Endothelial cell of coronary artery (primary cell): Measurements from ENCODE around the gene DNAJB11. TPM values are rescaled to one million over a fixed set of nuclear protein-coding genes. Genes with fewer than 3 reads are reported as not detected.

Source experiments
- total RNA-seq: library from RNA; depleted of rRNA; stranded (reverse); fragments of >200 nt; gene quantifications from 2 replicates; pipeline ENCODE4 v1.2.3, GENCODE V29; 2014

DNAJB11 gene
- total RNA-seq, result 59.7 and 62.5 TPM in 2 replicates

DNA sequence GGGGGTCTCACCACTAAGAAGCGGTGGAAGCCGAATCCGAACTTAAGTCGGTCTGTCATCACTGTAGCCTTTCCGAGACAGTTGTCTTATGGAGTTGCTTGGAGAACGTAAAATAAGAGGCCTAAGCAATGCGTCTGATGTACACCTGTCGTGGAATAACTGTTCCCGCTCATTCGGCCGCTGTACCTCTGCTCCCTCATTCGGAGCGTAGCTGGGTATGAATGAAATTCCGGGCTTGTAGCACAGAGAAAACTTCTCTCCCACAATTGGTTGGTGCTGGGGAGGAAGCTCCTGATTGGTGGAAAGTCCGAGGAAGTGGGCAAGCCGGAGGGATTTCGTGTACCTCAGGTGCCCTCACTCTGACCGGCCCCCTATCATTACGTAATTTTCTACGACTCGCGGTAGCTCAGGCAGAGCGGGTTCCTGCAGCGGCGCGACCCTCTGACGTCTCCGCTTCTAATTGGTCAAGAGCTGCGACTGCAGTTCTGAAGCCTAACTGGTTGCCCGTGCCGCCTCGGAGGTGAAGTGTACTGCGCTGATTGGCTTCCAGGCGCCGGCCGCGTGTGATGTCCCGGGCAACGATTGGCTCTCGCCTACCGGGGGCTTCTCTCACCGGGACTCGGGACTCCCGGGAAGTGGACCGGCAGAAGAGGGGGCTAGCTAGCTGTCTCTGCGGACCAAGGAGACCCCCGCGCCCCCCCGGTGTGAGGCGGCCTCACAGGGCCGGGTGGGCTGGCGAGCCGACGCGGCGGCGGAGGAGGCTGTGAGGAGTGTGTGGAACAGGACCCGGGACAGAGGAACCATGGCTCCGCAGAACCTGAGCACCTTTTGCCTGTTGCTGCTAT is at the start of gene DNAJB11:
TSS of gene DNAJB11 (plus strand) at position 625 of the 845 bp plus-strand sequence. CDS start at position 803, 178 bp downstream.

GRCh38 chr3:186544281-186544680 is 26.2 kb upstream of the DNAJB11 start, which contains the start of gene CRYGS:
TSS of gene CRYGS (minus strand) at chr3:186544380. CDS start at chr3:186544326, 54 bp downstream.

DNA sequence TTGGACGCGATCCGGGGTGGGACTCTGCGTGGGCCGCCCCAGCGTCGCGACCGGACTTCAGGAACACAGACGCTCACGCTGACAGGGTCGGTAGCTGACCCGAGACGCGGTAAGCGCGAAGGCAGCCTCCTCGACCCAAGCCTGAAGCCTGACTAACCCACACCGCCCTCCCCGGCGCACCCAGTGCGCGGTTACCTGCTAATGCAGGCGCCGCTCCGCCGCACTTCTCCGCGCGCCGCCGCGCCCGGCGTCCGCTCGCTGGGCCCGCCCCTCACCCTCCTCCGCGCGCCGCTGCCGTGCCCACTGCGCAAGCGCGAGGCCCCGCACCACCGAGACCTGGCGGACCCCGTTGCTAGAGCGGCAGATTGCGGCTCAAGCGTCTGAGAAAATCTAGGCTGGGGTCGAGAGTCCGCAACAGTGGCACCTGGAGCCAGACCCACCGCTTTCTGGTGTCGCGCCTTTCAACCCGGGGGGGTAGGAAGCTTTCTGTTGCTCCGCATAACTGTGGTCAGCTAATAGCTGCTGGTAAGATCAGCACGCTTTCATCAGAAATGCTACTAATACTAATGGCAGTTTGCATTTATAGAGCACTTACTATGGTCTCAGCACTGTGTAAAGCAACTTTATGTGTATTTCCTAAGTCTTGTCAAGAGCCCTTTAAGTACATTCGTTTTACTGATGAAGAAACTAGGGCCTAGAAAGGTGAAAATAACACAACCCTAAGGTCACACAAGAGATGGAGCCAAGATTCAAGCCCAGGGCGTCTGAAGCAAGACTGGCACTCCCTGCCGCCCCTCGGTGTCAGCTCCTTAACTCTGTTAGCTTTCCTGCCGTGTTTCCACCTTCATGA is 3.2 kb upstream of the DNAJB11 start, which contains the start of gene TBCCD1:
TSS of gene TBCCD1 (minus strand) at position 268 of the 850 bp plus-strand sequence. CDS start 3,010 bp downstream, outside the sequence.

DNA sequence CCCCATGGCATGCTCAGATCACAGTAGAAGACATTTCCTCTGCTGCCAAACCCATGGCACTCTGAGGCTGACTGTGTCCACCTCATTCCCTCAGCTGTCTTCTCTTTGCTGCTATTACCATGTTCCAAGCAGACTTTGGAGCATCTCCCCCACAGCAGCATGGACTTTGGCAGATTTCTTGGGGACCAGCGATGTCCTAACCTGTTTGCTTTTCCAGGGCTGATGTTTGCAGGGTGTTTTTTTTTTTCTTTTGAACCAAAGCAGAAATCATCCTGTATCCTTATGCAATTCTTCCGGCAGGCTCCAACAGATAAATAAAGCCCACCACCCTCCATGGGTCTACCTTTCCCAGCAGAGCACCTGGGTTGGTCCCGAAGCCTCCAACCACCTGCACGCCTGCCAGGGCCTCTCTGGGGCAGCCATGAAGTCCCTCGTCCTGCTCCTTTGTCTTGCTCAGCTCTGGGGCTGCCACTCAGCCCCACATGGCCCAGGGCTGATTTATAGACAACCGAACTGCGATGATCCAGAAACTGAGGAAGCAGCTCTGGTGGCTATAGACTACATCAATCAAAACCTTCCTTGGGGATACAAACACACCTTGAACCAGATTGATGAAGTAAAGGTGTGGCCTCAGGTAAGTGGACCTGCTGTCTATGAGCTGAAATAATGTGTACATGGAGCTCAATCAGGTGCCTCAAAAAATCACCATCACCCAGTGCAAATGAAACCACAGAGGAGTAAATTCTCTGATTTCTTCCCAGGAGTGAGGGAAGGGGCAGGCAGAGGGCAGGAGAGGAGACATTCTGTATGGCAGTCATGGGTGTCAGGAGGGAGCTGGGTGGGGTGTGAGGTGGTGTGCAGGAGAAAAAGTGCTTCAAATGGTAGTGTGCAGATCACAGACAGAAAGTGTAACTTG is 42.5 kb downstream of the DNAJB11 start, which contains the start of gene AHSG:
TSS of gene AHSG (plus strand) at position 340 of the 916 bp plus-strand sequence. CDS start at position 422, 82 bp downstream.

Other genes starting within 250 kb of the DNAJB11 start
- gene DGKG, start 208.5 kb upstream of the DNAJB11 start, total RNA-seq, result 0.09 and 0.19 TPM in 2 replicates
- 0.99 and 2.2 TPM in 2 replicates for gene CRYGS, start 26.3 kb upstream of the DNAJB11 start, total RNA-seq
- 18.3 and 18.6 TPM in 2 replicates for gene TBCCD1, start 3.4 kb upstream of the DNAJB11 start, total RNA-seq
- gene AHSG, start 42.3 kb downstream of the DNAJB11 start, total RNA-seq, result not detected in 2 replicates
- gene FETUB, start 69.7 kb downstream of the DNAJB11 start, total RNA-seq, result not detected in 2 replicates
- gene HRG, start 95.3 kb downstream of the DNAJB11 start, total RNA-seq, result not detected in 2 replicates
- gene KNG1, start 146.6 kb downstream of the DNAJB11 start, total RNA-seq, result not detected in 2 replicates
- 464 and 869 TPM in 2 replicates for gene EIF4A2, start 212.9 kb downstream of the DNAJB11 start, total RNA-seq
- 17.2 and 24.7 TPM in 2 replicates for gene RFC4, start 235.8 kb downstream of the DNAJB11 start, total RNA-seq